ENCODE measurements around the gene WDHD1. TPM values are rescaled to one million over a fixed set of nuclear protein-coding genes. Genes with fewer than 3 reads are reported as not detected.

WDHD1 gene
- total and polyA plus RNA-seq, 2 of the 8 experiments (the other 6 are each of a cell fraction or from before 2014, with no cell fraction given), result 17.8 to 87.9 TPM

- no peak for TF ChIP-seq CEBPB (IDR thresholded peaks at IDR 0.05; ENCODE audit: low read depth, low read length)
- TF ChIP-seq JUN (IDR thresholded peaks at IDR 0.05; ENCODE audit: low read depth, low read length), result no peak
- no peak for TF ChIP-seq RAD21 (IDR thresholded peaks at IDR 0.05 in 1 of 2, conservative IDR thresholded peaks at IDR 0.05 in 1 of 2; ENCODE audit: low read depth in 2 of 2, low read length in 2 of 2)
- no peak for TF ChIP-seq ZNF274 (IDR thresholded peaks at IDR 0.05; ENCODE audit: borderline replicate concordance, extremely low read depth, low read length)
- no peak for TF ChIP-seq BRCA1 (IDR thresholded peaks at IDR 0.05; ENCODE audit: low read depth, low read length)
- no peak for TF ChIP-seq CHD2 (IDR thresholded peaks at IDR 0.05; ENCODE audit: low read length)
Measured at GRCh38 chr14:55026793-55027561, at the start of gene WDHD1, which contains the start of gene SOCS4 (continued).

Measured in H1 (cell line).